Endodermal cell (in vitro differentiated cells): ENCODE data around the gene STEAP1B. TPM values are rescaled to one million over a fixed set of nuclear protein-coding genes. Genes with fewer than 3 reads are reported as not detected.

Source experiments
- DNase-seq: peaks from one replicate; pipeline ENCODE4 v3.0.0-alpha.2; 2017
- H3K27ac ChIP-seq: 2 replicates; pipeline ENCODE4 v1.5.1; 2013; ENCODE audit warnings: mild to moderate bottlenecking, low read depth, low read length, moderate library complexity
- H3K27me3 ChIP-seq: 2 replicates; pipeline ENCODE4 v1.6.1; 2013; ENCODE audit warnings: mild to moderate bottlenecking, low read length, moderate library complexity; ENCODE audit not compliant: insufficient read depth, control insufficient read depth, poor library complexity, severe bottlenecking
- H3K36me3 ChIP-seq: 2 replicates; pipeline ENCODE4 v1.7.0; 2013; ENCODE audit warnings: mild to moderate bottlenecking, low read length, moderate library complexity; ENCODE audit not compliant: control insufficient read depth, insufficient read depth
- H3K4me1 ChIP-seq: one replicate; pipeline ENCODE4 v1.7.0; 2013; ENCODE audit warnings: low read length; ENCODE audit not compliant: control insufficient read depth, insufficient read depth
- H3K4me3 ChIP-seq: 2 replicates; pipeline ENCODE4 v1.5.1; 2013; ENCODE audit warnings: mild to moderate bottlenecking, low read length, moderate library complexity
- H3K9ac ChIP-seq: 2 replicates; pipeline ENCODE4 v1.6.1; 2013; ENCODE audit warnings: mild to moderate bottlenecking, low read length, moderate library complexity; ENCODE audit not compliant: poor library complexity, severe bottlenecking; ENCODE audit errors: extremely low read depth
- H3K9me3 ChIP-seq: 2 replicates; pipeline ENCODE4 v1.6.1; 2013; ENCODE audit warnings: mild to moderate bottlenecking, low read length, moderate library complexity; ENCODE audit not compliant: control insufficient read depth
- H3K27ac Mint-ChIP-seq: 2 replicates; pipeline ENCODE4 v1.8.0; 2020; ENCODE audit warnings: mixed read lengths
- H3K27me3 Mint-ChIP-seq: 2 replicates; pipeline ENCODE4 v1.8.0; 2021; ENCODE audit warnings: mild to moderate bottlenecking, mixed read lengths; ENCODE audit not compliant: insufficient read depth
- H3K36me3 Mint-ChIP-seq: 2 replicates; pipeline ENCODE4 v1.8.0; 2020; ENCODE audit warnings: low read depth, mixed read lengths
- H3K4me1 Mint-ChIP-seq: 2 replicates; pipeline ENCODE4 v1.8.0; 2020; ENCODE audit warnings: mixed read lengths
- H3K4me3 Mint-ChIP-seq: 2 replicates; pipeline ENCODE4 v1.8.0; 2020; ENCODE audit warnings: mild to moderate bottlenecking, moderate library complexity, mixed read lengths
- H3K9me3 Mint-ChIP-seq: 2 replicates; pipeline ENCODE4 v1.8.0; 2020; ENCODE audit warnings: mild to moderate bottlenecking, mixed read lengths
- CTCF ChIP-seq: fragments of 200-600 bp; sonication (generic); conservative IDR thresholded peaks from 2 replicates; pipeline ENCODE4 v1.5.0; 2021; ENCODE audit warnings: antibody characterized with exemption, mild to moderate bottlenecking
- WGBS, 2 experiments: methylation state at CpG; one replicate each; pipeline versions ENCODE4 v1.1.5 to v1.1.7; 2013; ENCODE audit warnings: missing lambda C conversion rate in 2 of 2, mixed read lengths in 1 of 2; ENCODE audit not compliant: insufficient coverage in 1 of 2, insufficient read length in 1 of 2; 5-methylcytosine and 5-hydroxymethylcytosine counted together
- total RNA-seq, 2 donors: library from RNA; stranded (reverse); fragmentation: NEBNext Ultra II Directional in 1 of 2; extraction: Animal tissue kit (Norgen Biotek cat#: 25700) in 1 of 2; gene quantifications; 2 replicates in 1 of 2; 3 replicates in 1 of 2; pipeline ENCODE4 v1.2.1, GENCODE V29; 2021

The STEAP1B gene
- total RNA-seq, 2 donors from 2014 or later = 30.5 to 54.2 TPM

- no peaks in the 10 kb centered on the region for H3K27me3 ChIP-seq
- WGBS, 2 experiments = 88 to 93% methylated on average over 5 of the region's 5 CpGs
- no peak for DNase-seq
- H3K4me1 ChIP-seq = peaks cover 6% of the 10 kb centered on the region
- no peaks in the 10 kb centered on the region for H3K9me3 Mint-ChIP-seq
- no peaks in the 10 kb centered on the region for H3K27me3 Mint-ChIP-seq
- TF ChIP-seq CTCF = no peak
- H3K4me3 Mint-ChIP-seq = no peak overlapping the region
- no peak overlapping the region for H3K27ac ChIP-seq
- peaks cover 3% of the 10 kb centered on the region for H3K36me3 Mint-ChIP-seq
- peaks cover 20% of the 10 kb centered on the region for H3K4me1 Mint-ChIP-seq
- H3K27ac Mint-ChIP-seq = no peak overlapping the region
- H3K36me3 ChIP-seq = no peaks in the 10 kb centered on the region
- no peak overlapping the region for H3K4me3 ChIP-seq
- H3K9ac ChIP-seq = no peak overlapping the region
- H3K9me3 ChIP-seq = no peaks in the 10 kb centered on the region
These were observed 69.5 kb downstream of the STEAP1B start for GRCh38 chr7:22430457-22430856.

- 81 to 86% methylated on average over 1 to 2 of the region's 2 CpGs for WGBS, 2 experiments
- H3K9me3 Mint-ChIP-seq = no peaks in the 10 kb centered on the region
- peaks cover 6% of the 10 kb centered on the region for H3K4me1 ChIP-seq
- H3K27ac ChIP-seq = no peak overlapping the region
- peaks cover 3% of the 10 kb centered on the region for H3K36me3 Mint-ChIP-seq
- H3K9me3 ChIP-seq = no peaks in the 10 kb centered on the region
- no peak overlapping the region for H3K27ac Mint-ChIP-seq
- H3K27me3 ChIP-seq = no peaks in the 10 kb centered on the region
- no peak overlapping the region for H3K9ac ChIP-seq
- no peak overlapping the region for H3K4me3 ChIP-seq
- H3K36me3 ChIP-seq = no peaks in the 10 kb centered on the region
- H3K4me1 Mint-ChIP-seq = peaks cover 19% of the 10 kb centered on the region
- H3K27me3 Mint-ChIP-seq = no peaks in the 10 kb centered on the region
- H3K4me3 Mint-ChIP-seq = no peak overlapping the region
- DNase-seq = no peak
- TF ChIP-seq CTCF = no peak
These were observed 70.6 kb downstream of the STEAP1B start for GRCh38 chr7:22429386-22429785.

- 94% methylated on average over 2 of the region's 2 CpGs; no CpG with 5 or more reads in 1 of the 2 experiments for WGBS, 2 experiments
- H3K27me3 Mint-ChIP-seq = no peaks in the 10 kb centered on the region
These were observed 72.1 kb downstream of the STEAP1B start for GRCh38 chr7:22427855-22428254.

More at GRCh38 chr7:22427855-22428254, 72.1 kb downstream of the STEAP1B start:
- Mint-ChIP-seq H3K4me3 (no peak overlapping the region), H3K4me1 (peaks cover 4% of the 10 kb centered on the region), H3K36me3 (no peaks in the 10 kb centered on the region), H3K27ac (no peak overlapping the region), H3K9me3 (no peaks in the 10 kb centered on the region)
- no peak for TF ChIP-seq CTCF
- Histone ChIP-seq H3K27ac (no peak overlapping the region), H3K9ac (no peak overlapping the region), H3K4me3 (no peak overlapping the region), H3K27me3 (no peaks in the 10 kb centered on the region), H3K4me1 (no peaks in the 10 kb centered on the region), H3K36me3 (no peaks in the 10 kb centered on the region), H3K9me3 (no peaks in the 10 kb centered on the region)
- DNase-seq = no peak
